K562 (cell line): ENCODE data around the gene RNU6-1.

Experiments
- RAD21 ChIP-seq, 2 experiments: fragments of 250-450 bp in 1 of 2; fragments of 450-650 bp in 1 of 2; sonication (Bioruptor Pico) in 1 of 2; formaldehyde crosslinking in 1 of 2; IDR thresholded peaks in 1 of 2; conservative IDR thresholded peaks in 1 of 2; 2 replicates each; pipeline versions ENCODE4 v1.4.0 to v1.8.0; 2020 to 2022; ENCODE audit warnings: mild to moderate bottlenecking in 2 of 2, moderate library complexity in 1 of 2
- TF ChIP-seq, protein P1 (sequence below): fragments of 250-450 bp; sonication (Bioruptor Pico); IDR thresholded peaks from 2 replicates; pipeline ENCODE4 v1.8.0; 2021; ENCODE audit warnings: moderate library complexity, mild to moderate bottlenecking, inconsistent platforms

DNA sequence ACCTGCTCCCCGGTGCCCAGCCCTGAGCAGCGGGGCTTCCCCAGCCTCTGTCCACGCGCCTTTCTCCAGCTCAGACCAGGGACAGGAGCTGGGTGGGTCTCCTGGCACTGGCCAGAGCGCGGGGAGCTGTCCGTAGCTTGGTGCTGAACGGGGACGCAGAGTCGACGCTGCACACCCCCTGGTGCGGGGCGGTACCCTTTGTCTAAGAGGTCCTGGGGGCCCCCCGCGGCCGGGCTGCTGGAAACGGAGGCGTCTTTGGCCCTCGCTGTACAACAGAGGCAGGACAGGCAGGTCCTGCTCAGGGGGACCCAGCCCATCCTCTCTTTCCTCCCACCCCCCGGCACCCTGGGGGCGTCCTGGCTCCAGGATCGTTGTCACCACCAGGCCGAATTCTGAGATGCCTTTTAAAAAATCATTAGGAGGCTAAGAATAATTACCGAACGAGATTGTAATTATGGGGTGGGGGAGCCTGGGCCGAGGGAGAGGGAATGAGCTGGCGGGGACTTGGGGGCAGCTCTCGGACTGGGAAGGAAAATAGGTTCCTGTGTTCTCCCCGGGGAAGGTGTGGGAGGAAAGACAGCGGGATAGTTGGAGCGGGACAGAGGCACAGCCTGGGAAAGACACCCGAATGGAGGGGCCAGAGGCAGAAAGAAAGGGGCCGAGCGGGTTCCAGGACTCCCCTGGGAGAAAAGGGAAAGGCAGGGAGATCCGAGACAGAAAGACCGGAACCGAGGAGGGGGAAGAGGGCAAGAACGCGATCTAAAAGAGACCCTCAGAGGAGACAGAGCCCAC is 18.7 kb downstream of the RNU6-1 start:
- TF ChIP-seq RAD21 (CRISPR knock-in tag; conservative IDR thresholded peaks at IDR 0.05 in 1 of 2, IDR thresholded peaks at IDR 0.05 in 1 of 2) = no peak
- TF ChIP-seq, protein P1, sequence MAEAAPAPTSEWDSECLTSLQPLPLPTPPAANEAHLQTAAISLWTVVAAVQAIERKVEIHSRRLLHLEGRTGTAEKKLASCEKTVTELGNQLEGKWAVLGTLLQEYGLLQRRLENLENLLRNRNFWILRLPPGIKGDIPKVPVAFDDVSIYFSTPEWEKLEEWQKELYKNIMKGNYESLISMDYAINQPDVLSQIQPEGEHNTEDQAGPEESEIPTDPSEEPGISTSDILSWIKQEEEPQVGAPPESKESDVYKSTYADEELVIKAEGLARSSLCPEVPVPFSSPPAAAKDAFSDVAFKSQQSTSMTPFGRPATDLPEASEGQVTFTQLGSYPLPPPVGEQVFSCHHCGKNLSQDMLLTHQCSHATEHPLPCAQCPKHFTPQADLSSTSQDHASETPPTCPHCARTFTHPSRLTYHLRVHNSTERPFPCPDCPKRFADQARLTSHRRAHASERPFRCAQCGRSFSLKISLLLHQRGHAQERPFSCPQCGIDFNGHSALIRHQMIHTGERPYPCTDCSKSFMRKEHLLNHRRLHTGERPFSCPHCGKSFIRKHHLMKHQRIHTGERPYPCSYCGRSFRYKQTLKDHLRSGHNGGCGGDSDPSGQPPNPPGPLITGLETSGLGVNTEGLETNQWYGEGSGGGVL (CRISPR knock-in tag) = no peak
